BE2C (cell line): ENCODE measurements around the gene ACE2.

ENCODE experiments used
- DNase-seq: peaks from one replicate; pipeline ENCODE4 v3.0.0-alpha.2; 2020
- H3K27me3 ChIP-seq: fragments of 250-450 bp; sonication (Bioruptor Pico); 2 replicates; pipeline ENCODE4 v1.5.1; 2020; ENCODE audit warnings: mild to moderate bottlenecking
- H3K36me3 ChIP-seq: fragments of 250-450 bp; sonication (Bioruptor Pico); 2 replicates; pipeline ENCODE4 v1.5.1; 2020; ENCODE audit warnings: mild to moderate bottlenecking
- H3K4me1 ChIP-seq: fragments of 250-450 bp; sonication (Bioruptor Pico); 2 replicates; pipeline ENCODE4 v1.5.1; 2020
- H3K4me3 ChIP-seq: 2 replicates; pipeline ENCODE4 v1.5.1; 2011; ENCODE audit warnings: low read depth, low read length
- H3K9me3 ChIP-seq: fragments of 250-450 bp; sonication (Bioruptor Pico); 2 replicates; pipeline ENCODE4 v1.5.1; 2020
- TF ChIP-seq, protein P1 (sequence below): IDR thresholded peaks from 2 replicates; pipeline ENCODE4 v1.5.1; 2012; ENCODE audit warnings: mild to moderate bottlenecking, low read depth, low read length

Gene ACE2

DNA sequence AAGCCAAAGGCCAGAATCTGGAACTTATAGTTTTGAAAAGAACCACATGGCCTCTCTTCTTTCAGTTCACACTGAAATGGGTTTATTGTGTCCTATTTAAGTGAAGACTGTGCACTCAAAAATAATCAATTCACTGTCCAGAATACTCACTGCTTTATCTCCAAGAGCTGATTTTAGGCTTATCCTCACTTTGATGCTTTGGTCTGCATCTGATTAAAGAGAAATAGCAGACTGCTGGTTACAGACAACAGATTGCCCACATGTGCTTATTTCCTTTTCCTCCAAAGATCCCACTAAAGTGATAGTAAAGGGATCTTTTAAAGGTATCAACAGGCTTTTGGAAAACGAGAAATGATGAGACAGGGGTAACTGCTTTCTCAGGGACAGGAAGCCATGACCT is 30.6 kb downstream of the ACE2 start:
- TF ChIP-seq, protein P1, sequence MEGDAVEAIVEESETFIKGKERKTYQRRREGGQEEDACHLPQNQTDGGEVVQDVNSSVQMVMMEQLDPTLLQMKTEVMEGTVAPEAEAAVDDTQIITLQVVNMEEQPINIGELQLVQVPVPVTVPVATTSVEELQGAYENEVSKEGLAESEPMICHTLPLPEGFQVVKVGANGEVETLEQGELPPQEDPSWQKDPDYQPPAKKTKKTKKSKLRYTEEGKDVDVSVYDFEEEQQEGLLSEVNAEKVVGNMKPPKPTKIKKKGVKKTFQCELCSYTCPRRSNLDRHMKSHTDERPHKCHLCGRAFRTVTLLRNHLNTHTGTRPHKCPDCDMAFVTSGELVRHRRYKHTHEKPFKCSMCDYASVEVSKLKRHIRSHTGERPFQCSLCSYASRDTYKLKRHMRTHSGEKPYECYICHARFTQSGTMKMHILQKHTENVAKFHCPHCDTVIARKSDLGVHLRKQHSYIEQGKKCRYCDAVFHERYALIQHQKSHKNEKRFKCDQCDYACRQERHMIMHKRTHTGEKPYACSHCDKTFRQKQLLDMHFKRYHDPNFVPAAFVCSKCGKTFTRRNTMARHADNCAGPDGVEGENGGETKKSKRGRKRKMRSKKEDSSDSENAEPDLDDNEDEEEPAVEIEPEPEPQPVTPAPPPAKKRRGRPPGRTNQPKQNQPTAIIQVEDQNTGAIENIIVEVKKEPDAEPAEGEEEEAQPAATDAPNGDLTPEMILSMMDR = no peak
- H3K4me1 ChIP-seq = no peaks in the 10 kb centered on the region
- no peak overlapping the region for H3K4me3 ChIP-seq
- H3K36me3 ChIP-seq = no peaks in the 10 kb centered on the region
- H3K27me3 ChIP-seq = no peaks in the 10 kb centered on the region
- DNase-seq = no peak
- H3K9me3 ChIP-seq = no peaks in the 10 kb centered on the region

GRCh38 chrX:15567886-15568616 is 32.7 kb downstream of the ACE2 start:
- DNase-seq = no peak
- Histone ChIP-seq H3K4me1 (no peaks in the 10 kb centered on the region), H3K36me3 (no peaks in the 10 kb centered on the region), H3K9me3 (no peaks in the 10 kb centered on the region), H3K4me3 (no peak overlapping the region), H3K27me3 (no peaks in the 10 kb centered on the region)
- TF ChIP-seq, protein P1 = 0 out of 2 replicates have a peak, but pooled peaks have one; percentile 6

- no peaks in the 10 kb centered on the region for H3K9me3 ChIP-seq
- H3K4me3 ChIP-seq = no peak overlapping the region
- H3K36me3 ChIP-seq = no peaks in the 10 kb centered on the region
- H3K4me1 ChIP-seq = no peaks in the 10 kb centered on the region
- TF ChIP-seq, protein P1 = no peak
- no peak for DNase-seq
- H3K27me3 ChIP-seq = no peaks in the 10 kb centered on the region
Measured at GRCh38 chrX:15567267-15567666, 33.5 kb downstream of the ACE2 start.

GRCh38 chrX:15566244-15566643 is 34.5 kb downstream of the ACE2 start:
- DNase-seq = no peak
- Histone ChIP-seq H3K36me3 (no peaks in the 10 kb centered on the region), H3K4me1 (no peaks in the 10 kb centered on the region), H3K4me3 (no peak overlapping the region), H3K9me3 (no peaks in the 10 kb centered on the region), H3K27me3 (no peaks in the 10 kb centered on the region)
- TF ChIP-seq, protein P1 = peak; percentile 18; the same call in 1 of the 2 replicates

- H3K27me3 ChIP-seq = no peaks in the 10 kb centered on the region
- peak; percentile 50 for DNase-seq
- no peaks in the 10 kb centered on the region for H3K9me3 ChIP-seq
- no peaks in the 10 kb centered on the region for H3K4me1 ChIP-seq
- TF ChIP-seq, protein P1 = peak; percentile 68
- H3K4me3 ChIP-seq = no peak overlapping the region
- no peaks in the 10 kb centered on the region for H3K36me3 ChIP-seq
Measured at GRCh38 chrX:15564981-15565579, 35.7 kb downstream of the ACE2 start.

GRCh38 chrX:15563056-15563455 is 37.7 kb downstream of the ACE2 start:
- Histone ChIP-seq H3K9me3 (no peaks in the 10 kb centered on the region), H3K4me3 (no peak overlapping the region), H3K4me1 (no peaks in the 10 kb centered on the region), H3K27me3 (no peaks in the 10 kb centered on the region), H3K36me3 (no peaks in the 10 kb centered on the region)
- no peak for DNase-seq
- TF ChIP-seq, protein P1 = no peak
